Activated CD4-positive, CD25-positive, alpha-beta regulatory T cell treated with anti-CD3 and anti-CD28 coated beads, Interleukin-2, amount 50 U/mL, for 16 hours (primary cell): ENCODE data around the gene SLCO2A1.

Experiments used
- DNase-seq: peaks from one replicate; pipeline ENCODE4 v3.0.0-alpha.2; 2020; ENCODE audit warnings: low read depth, low spot score

The SLCO2A1 gene

DNA sequence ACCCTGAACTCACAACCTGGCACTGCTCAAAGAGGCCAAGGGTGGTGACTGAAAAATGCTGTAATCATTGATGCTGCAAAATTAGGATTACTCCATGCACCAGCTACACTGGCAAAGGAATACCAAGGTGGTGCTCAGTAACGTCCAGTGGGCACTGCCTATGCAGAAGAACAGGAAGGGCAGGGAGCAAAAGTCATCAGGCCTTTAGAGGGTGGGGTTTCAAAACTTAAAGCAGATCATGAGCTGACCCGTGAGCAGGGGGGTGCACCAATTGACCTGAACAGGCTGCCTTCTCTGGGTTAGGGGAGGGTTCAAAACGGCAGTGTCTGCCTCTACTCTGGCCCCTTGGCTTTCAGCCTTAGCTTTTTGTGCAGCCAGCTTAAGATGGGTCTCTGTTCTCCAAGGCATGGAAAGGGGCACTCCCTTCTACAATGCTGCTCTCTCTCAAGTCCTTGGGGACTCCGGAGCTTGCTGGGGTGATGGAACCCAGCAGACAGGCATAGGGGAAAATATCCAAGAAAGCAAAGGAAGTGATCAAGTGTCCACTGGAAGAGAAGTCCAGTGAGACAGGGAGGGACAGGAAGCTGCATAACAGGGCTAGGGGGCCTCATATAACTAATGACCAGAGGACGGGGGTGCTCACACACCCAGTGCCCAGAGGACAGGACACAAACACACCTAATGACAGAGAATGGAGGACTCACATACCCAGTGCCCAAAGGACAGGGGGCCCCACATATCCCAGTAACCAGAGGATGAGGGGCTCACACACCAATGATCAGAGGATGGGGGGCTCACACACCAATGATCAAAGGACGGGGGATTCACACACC is 145.5 kb downstream of the SLCO2A1 start:
- DNase-seq: no peak

DNA sequence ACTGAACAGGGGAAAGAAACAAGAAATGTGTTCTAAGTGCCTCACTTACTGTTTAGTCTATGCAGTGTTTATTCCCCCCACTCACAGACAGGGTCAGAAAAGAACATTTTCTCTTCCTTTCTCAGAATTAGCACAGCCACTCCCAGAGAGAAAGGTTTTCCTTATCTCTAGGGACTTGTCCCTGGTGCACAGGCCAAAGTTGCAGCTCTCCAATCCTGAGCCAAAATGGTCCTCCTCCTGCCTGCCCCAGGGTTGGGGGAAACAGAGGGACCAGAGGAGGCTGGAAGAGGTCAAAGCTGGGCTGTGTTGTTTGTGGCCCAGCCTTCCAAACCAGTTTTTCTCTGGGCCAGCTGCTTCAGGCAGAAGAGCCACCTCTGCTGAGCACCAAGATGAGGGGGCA is 146.1 kb downstream of the SLCO2A1 start:
- no peak for DNase-seq

GRCh38 chr3:133882986-133883586 is 146.6 kb downstream of the SLCO2A1 start:
- no peak for DNase-seq

GRCh38 chr3:133881939-133882825 is 147.5 kb downstream of the SLCO2A1 start:
- no peak for DNase-seq

DNA sequence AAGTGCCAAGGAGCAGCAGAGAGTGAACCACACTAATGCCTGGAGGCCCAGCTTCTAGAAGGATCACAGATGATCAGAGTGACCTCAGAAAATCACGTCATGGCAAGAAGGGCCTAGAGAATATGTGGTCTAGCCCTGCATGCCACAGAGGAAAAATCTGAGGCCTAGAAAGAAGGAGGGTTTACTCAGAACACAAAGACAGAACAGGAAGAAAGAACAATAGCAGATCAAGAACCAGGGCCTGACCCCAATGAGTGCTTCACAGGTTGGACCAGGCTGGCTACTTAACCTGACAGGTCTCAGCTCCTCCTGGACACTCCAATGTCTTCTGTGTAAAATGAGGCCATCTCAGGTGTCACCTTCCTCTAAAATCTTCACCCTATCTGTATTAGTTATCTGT is 148.2 kb downstream of the SLCO2A1 start:
- no peak for DNase-seq

DNA sequence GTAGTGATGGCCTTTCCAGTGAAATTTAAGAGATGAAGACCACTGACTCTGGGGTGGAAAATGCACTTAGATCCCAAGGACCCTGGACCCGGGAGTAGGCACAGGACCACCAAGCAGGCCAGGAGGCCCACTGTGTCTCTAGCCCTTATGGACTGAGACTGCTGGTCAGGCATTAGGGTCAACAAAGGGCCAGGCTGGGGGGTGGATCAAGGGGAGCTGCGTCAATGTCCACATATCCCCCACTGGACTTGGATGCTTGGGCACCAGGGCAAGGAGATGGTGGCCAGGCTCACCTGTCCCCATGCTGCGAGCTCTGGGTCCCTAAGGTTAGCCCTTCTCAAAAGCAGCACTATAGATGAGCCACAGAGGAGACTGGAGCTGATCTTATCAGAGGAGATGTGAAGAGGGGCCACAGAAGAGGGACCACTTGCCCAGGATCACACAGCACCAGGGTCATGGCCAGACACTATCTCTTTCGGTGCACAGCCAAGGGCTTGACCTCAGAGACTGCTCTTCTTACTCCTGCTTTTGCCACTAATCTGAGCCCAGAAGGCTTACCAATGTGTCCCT is 148.8 kb downstream of the SLCO2A1 start:
- DNase-seq: no peak

GRCh38 chr3:133880287-133880686 is 149.4 kb downstream of the SLCO2A1 start:
- no peak for DNase-seq

- no peak for DNase-seq
These were observed 151.2 kb downstream of the SLCO2A1 start for GRCh38 chr3:133878518-133878917.
